ENCODE data around the gene ANKRD17. TPM values are rescaled to one million over a fixed set of nuclear protein-coding genes. Genes with fewer than 3 reads are reported as not detected.
"Not testable (repeated sequence)": the region's sequence is repeated elsewhere in the genome, so short reads cannot be mapped to it uniquely, and the experiment has no call there.

The ANKRD17 gene
- total RNA-seq, 1 donor from 2014 or later, result 59.8 TPM

- no peak for DNase-seq (ENCODE audit: low spot score)
- intact Hi-C loops (cut with DNase I), result loop anchor here (10.0 kb wide), 1 partner anchor 127 kb away; no protein-coding TSS in a partner anchor
Measured at GRCh38 chr4:73251384-73251783, 7.2 kb downstream of the ANKRD17 start.

- no peak for DNase-seq (ENCODE audit: low spot score)
- intact Hi-C loops (cut with DNase I), result loop anchor here (10.0 kb wide), 1 partner anchor 126 kb away; no protein-coding TSS in a partner anchor
Measured at GRCh38 chr4:73250642-73251041, 8.0 kb downstream of the ANKRD17 start.

GRCh38 chr4:73248821-73249220 lies 9.8 kb downstream of the ANKRD17 start:
- DNase-seq (ENCODE audit: low spot score), result no peak
- intact Hi-C loops (cut with DNase I), result no loop called here

GRCh38 chr4:73248416-73248815 lies 10.2 kb downstream of the ANKRD17 start:
- no peak for DNase-seq (ENCODE audit: low spot score)
- intact Hi-C loops (cut with DNase I), result no loop called here

GRCh38 chr4:73247100-73247499 lies 11.5 kb downstream of the ANKRD17 start:
- DNase-seq (ENCODE audit: low spot score), result no peak
- intact Hi-C loops (cut with DNase I), result no loop called here

- intact Hi-C loops (cut with DNase I), result no loop called here
- no peak for DNase-seq (ENCODE audit: low spot score)
Measured at GRCh38 chr4:73245955-73246354, 12.6 kb downstream of the ANKRD17 start.

GRCh38 chr4:73244945-73245601 lies 13.5 kb downstream of the ANKRD17 start:
- intact Hi-C loops (cut with DNase I), result no loop called here
- no peak for DNase-seq (ENCODE audit: low spot score)

GRCh38 chr4:73237044-73237443 lies 21.6 kb downstream of the ANKRD17 start:
- intact Hi-C loops (cut with DNase I), result no loop called here
- no peak for DNase-seq (ENCODE audit: low spot score)

- no peak for DNase-seq (ENCODE audit: low spot score)
- intact Hi-C loops (cut with DNase I), result no loop called here
Measured at GRCh38 chr4:73236151-73236550, 22.4 kb downstream of the ANKRD17 start.

GRCh38 chr4:73234712-73235111 lies 23.9 kb downstream of the ANKRD17 start:
- DNase-seq (ENCODE audit: low spot score), result no peak
- intact Hi-C loops (cut with DNase I), result no loop called here

- DNase-seq (ENCODE audit: low spot score), result no peak
- intact Hi-C loops (cut with DNase I), result no loop called here
Measured at GRCh38 chr4:73231518-73232487, 26.8 kb downstream of the ANKRD17 start.

GRCh38 chr4:73230865-73231517 lies 27.6 kb downstream of the ANKRD17 start:
- intact Hi-C loops (cut with DNase I), result no loop called here

GRCh38 chr4:73228800-73229199 lies 29.8 kb downstream of the ANKRD17 start:
- intact Hi-C loops (cut with DNase I), result not testable (repeated sequence)

More at GRCh38 chr4:73230865-73231517, 27.6 kb downstream of the ANKRD17 start:
- DNase-seq (ENCODE audit: low spot score), result no peak

GRCh38 chr4:73224886-73225285 lies 33.7 kb downstream of the ANKRD17 start:
- DNase-seq (ENCODE audit: low spot score), result no peak
- intact Hi-C loops (cut with DNase I), result no loop called here

More at GRCh38 chr4:73228800-73229199, 29.8 kb downstream of the ANKRD17 start:
- not testable (repeated sequence) for DNase-seq (ENCODE audit: low spot score)

GRCh38 chr4:73223258-73223650 lies 35.3 kb downstream of the ANKRD17 start:
- intact Hi-C loops (cut with DNase I), result loop anchor here (2.0 kb wide), 1 partner anchor 36 kb away; the partner anchor contains the start of gene ANKRD17
- no peak for DNase-seq (ENCODE audit: low spot score)

GRCh38 chr4:73222466-73223257 lies 35.9 kb downstream of the ANKRD17 start:
- intact Hi-C loops (cut with DNase I), result loop anchor here (2.0 kb wide), 1 partner anchor 36 kb away; the partner anchor contains the start of gene ANKRD17
- DNase-seq (ENCODE audit: low spot score), result no peak

GRCh38 chr4:73221734-73222133 lies 36.9 kb downstream of the ANKRD17 start:
- DNase-seq (ENCODE audit: low spot score), result no peak
- intact Hi-C loops (cut with DNase I), result loop anchor here (2.0 kb wide), 1 partner anchor 37 kb away; the partner anchor contains the start of gene ANKRD17

- DNase-seq (ENCODE audit: low spot score), result no peak
- intact Hi-C loops (cut with DNase I), result no loop called here
Measured at GRCh38 chr4:73220815-73221214, 37.8 kb downstream of the ANKRD17 start.

All from cardiac septum (tissue), 1 donor.